Left kidney (tissue), 2 donors: ENCODE measurements around the gene TSPAN17. TPM values are rescaled to one million over a fixed set of nuclear protein-coding genes. Genes with fewer than 3 reads are reported as not detected.

Experiments
- DNase-seq: peaks from one replicate; pipeline ENCODE4 v3.0.0-alpha.2; 2013
- polyA plus RNA-seq: library from polyadenylated mRNA; unstranded; fragments of 120-200 nt; gene quantifications from one replicate; pipeline ENCODE4 v1.2.1, GENCODE V29; 2013; ENCODE audit not compliant: insufficient read length

TSPAN17 gene
- polyA plus RNA-seq, 1 donor, result 29.3 TPM

DNA sequence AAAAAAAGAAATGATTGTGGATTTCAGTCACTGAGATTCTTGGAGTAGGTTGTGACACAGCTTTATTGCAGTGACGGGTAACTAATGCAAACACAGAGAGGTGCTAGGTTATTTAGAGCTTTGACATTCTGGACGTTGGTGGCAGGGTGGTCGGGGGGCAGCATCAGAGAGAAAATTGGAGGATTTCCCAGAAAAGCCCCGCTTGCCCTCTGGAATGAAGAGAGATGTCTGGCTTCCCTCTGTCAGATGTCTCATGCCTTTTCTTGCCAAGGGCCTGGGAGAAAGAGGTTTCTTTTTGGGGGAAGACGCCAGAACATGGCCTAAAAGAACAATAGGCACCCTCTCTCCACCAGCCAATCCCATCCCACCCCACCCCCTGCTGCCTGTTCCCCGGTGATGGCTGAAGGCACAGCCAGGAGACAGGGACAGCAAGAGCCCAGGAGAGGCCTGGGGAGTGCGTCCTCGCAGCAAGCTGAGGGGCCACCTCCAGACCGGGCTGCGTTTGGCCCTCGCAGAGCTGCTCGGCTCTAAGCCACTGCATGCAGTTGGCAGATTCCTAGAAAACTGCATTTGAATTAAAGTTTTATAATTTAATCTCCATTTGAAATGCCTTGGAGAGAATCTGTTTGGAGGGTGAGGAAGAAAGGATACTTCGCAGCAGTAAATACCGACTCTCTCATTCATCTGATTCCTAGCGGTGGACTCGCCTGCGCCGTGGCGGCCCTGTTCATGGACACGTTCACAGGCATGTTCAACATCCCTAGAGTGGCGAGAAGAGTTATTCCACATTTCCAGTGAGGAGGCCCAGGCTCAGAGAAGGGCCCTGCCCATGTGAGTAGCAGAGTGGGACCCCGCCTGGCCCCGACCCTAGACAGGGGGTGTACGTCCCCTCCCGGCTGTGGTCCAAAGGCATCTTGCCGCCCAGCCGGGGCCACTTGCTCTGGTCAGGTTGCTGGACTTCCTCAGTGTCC lies 55.7 kb downstream of the TSPAN17 start:
- no peak for DNase-seq

DNA sequence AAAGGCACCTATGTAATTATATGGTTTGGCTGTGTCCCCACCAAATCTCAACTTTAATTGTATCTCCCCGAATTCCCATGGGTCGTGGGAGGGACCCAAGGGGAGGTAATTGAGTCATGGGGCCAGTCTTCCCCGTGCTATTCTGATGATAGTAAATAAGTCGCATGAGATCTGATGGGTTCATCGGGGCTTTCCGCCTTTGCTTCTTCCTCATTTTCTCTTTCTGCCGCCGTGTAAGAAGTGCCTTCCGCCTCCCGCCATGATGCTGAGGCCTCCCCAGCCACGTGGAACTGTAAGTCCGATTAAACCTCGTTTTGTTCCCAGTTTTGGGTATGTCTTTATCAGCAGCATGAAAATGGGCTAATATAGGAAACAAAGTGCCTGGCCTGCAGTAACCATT lies 56.6 kb downstream of the TSPAN17 start:
- no peak for DNase-seq

DNA sequence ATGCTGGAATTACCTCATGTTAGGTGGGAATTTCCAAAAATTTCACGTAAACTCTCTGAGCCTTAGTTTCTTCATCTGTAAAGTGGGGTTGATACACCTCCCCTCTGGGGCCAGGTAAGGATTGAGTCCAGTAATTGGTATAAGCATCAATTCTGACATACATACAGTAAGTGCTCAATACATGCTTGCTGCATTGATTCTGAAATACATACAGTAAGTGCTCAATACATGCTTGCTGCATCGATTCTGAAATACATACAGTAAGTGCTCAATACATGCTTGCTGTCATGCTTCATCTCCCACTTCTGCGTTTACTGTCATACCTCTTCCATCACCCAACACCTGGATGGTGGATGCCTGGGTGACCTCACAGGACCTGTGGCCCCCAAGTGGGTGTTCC lies 57.1 kb downstream of the TSPAN17 start:
- DNase-seq, result no peak

DNA sequence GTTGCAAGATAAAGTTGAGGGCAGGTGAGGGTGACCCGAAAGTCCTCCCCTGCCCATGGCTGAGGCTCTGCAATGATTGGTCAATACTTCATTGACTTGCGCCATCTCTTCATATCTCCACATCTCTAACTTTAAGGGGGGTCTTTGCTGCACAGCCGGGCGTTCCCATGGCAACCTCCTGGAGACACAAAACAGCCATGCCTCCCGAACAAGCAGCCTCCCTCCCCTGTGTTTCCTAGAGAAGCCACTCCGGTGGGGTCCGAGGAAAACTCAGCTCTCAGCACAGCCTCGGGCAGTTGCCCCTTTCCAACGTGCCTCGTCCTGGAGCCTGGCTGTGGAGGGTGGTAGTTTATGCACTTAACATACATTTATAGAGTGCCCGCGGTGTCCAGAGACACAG lies 57.5 kb downstream of the TSPAN17 start:
- DNase-seq, result no peak

Other genes with a start within 250 kb of the TSPAN17 start
- 45.0 TPM for gene CLTB, start 230.9 kb upstream of the TSPAN17 start, polyA plus RNA-seq
- 56.6 TPM for gene FAF2, start 199.1 kb upstream of the TSPAN17 start, polyA plus RNA-seq
- 51.1 TPM for gene RNF44, start 110.1 kb upstream of the TSPAN17 start, polyA plus RNA-seq
- 25.0 TPM for gene CDHR2, start 98.1 kb upstream of the TSPAN17 start, polyA plus RNA-seq
- gene GPRIN1, start 37.3 kb upstream of the TSPAN17 start, polyA plus RNA-seq, result 2.2 TPM
- gene SNCB, start 16.9 kb upstream of the TSPAN17 start, polyA plus RNA-seq, result 0.20 TPM
- gene EIF4E1B, start 16.8 kb upstream of the TSPAN17 start, polyA plus RNA-seq, result not detected
- 0.17 TPM for gene UNC5A, start 163.1 kb downstream of the TSPAN17 start, polyA plus RNA-seq